ENCODE data around the gene SAP30. TPM values are rescaled to one million over a fixed set of nuclear protein-coding genes. Genes with fewer than 3 reads are reported as not detected.

SAP30 gene
- total and polyA plus RNA-seq, 2 donors from 2014 or later = 6.7 to 16.5 TPM

DNA sequence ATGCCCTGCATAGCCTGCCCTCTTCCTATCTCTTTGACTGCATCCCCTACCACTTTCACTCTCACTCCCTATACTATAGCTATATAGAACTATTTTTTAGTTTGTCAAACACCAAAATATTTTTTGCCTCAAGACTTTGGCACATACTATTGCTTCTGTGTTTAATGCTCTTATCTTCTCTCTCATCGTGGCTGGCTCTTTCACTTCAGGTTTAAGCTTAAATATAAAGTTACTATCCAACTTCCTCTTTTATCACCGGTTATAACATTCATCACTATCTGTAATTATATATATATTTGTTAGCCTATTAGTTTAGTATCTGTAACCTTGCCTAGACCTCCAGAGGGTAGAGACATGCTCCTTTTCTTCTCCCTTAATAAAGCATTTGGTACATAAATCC, 25.1 kb upstream of the SAP30 start:
- Histone ChIP-seq H3K9me3 (ENCODE audit: control insufficient read depth in 2 of 3, insufficient read depth in 1 of 3, low read length in 3 of 3) (no peaks in the 10 kb centered on the region), H3K36me3 (ENCODE audit: control insufficient read depth in 2 of 3, insufficient read depth in 3 of 3, low read length in 3 of 3) (no peaks in the 10 kb centered on the region), H3K27me3 (ENCODE audit: control insufficient read depth, insufficient read depth, low read length) (no peaks in the 10 kb centered on the region), H3K9ac (ENCODE audit: low read length in 3 of 3) (no peak overlapping the region), H3K27ac (ENCODE audit: low read depth in 2 of 2, low read length in 2 of 2) (no peak overlapping the region), H3K4me1 (ENCODE audit: control insufficient read depth in 2 of 3, insufficient read depth in 2 of 3, low read depth in 1 of 3, low read length in 3 of 3) (no peaks in the 10 kb centered on the region), H3K4me3 (ENCODE audit: low read length in 3 of 3) (no peak overlapping the region)
- no peak for DNase-seq
- FAIRE-seq = no peak
- intact Hi-C loops (cut with DNase I) = no loop called here
- no peak for TF ChIP-seq CTCF (IDR thresholded peaks at IDR 0.05; ENCODE audit: borderline replicate concordance, extremely low read depth, insufficient read depth)

DNA sequence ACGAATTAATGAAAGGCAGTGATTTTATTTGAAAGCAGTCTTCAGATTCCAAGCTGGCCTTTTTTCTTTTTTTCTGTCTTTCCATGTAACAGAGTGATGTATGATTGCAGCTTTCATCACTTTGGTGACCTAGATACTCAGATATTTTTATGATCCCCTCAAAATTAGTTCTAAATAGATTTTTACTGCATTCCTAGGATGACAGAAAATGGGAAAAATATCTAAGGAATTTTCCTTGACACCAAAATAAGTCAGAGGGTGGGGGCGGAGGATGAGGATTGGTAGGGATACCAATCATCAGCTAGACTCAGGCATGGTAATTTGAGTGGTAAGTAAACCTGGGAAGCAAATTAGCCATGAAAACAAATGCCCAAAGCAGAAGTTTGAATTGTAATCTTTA, 24.7 kb upstream of the SAP30 start:
- TF ChIP-seq CTCF (IDR thresholded peaks at IDR 0.05; ENCODE audit: borderline replicate concordance, extremely low read depth, insufficient read depth) = no peak
- no peak overlapping the region for H3K27ac ChIP-seq (ENCODE audit: low read depth in 2 of 2, low read length in 2 of 2)
- DNase-seq = no peak
- no peaks in the 10 kb centered on the region for H3K4me1 ChIP-seq (ENCODE audit: control insufficient read depth in 2 of 3, insufficient read depth in 2 of 3, low read depth in 1 of 3, low read length in 3 of 3)
- intact Hi-C loops (cut with DNase I) = no loop called here
- no peaks in the 10 kb centered on the region for H3K27me3 ChIP-seq (ENCODE audit: control insufficient read depth, insufficient read depth, low read length)
- H3K9me3 ChIP-seq (ENCODE audit: control insufficient read depth in 2 of 3, insufficient read depth in 1 of 3, low read length in 3 of 3) = no peaks in the 10 kb centered on the region
- no peak overlapping the region for H3K4me3 ChIP-seq (ENCODE audit: low read length in 3 of 3)
- FAIRE-seq = no peak
- no peak overlapping the region for H3K9ac ChIP-seq (ENCODE audit: low read length in 3 of 3)
- H3K36me3 ChIP-seq (ENCODE audit: control insufficient read depth in 2 of 3, insufficient read depth in 3 of 3, low read length in 3 of 3) = no peaks in the 10 kb centered on the region

GRCh38 chr4:173347467-173347866, 23.3 kb upstream of the SAP30 start:
- DNase-seq = no peak
- Histone ChIP-seq H3K9ac (ENCODE audit: low read length in 3 of 3) (no peak overlapping the region), H3K27ac (ENCODE audit: low read depth in 2 of 2, low read length in 2 of 2) (no peak overlapping the region), H3K27me3 (ENCODE audit: control insufficient read depth, insufficient read depth, low read length) (no peaks in the 10 kb centered on the region), H3K4me1 (ENCODE audit: control insufficient read depth in 2 of 3, insufficient read depth in 2 of 3, low read depth in 1 of 3, low read length in 3 of 3) (no peaks in the 10 kb centered on the region), H3K36me3 (ENCODE audit: control insufficient read depth in 2 of 3, insufficient read depth in 3 of 3, low read length in 3 of 3) (no peaks in the 10 kb centered on the region), H3K4me3 (ENCODE audit: low read length in 3 of 3) (no peak overlapping the region), H3K9me3 (ENCODE audit: control insufficient read depth in 2 of 3, insufficient read depth in 1 of 3, low read length in 3 of 3) (no peaks in the 10 kb centered on the region)
- intact Hi-C loops (cut with DNase I) = no loop called here
- FAIRE-seq = no peak
- no peak for TF ChIP-seq CTCF (IDR thresholded peaks at IDR 0.05; ENCODE audit: borderline replicate concordance, extremely low read depth, insufficient read depth)

DNA sequence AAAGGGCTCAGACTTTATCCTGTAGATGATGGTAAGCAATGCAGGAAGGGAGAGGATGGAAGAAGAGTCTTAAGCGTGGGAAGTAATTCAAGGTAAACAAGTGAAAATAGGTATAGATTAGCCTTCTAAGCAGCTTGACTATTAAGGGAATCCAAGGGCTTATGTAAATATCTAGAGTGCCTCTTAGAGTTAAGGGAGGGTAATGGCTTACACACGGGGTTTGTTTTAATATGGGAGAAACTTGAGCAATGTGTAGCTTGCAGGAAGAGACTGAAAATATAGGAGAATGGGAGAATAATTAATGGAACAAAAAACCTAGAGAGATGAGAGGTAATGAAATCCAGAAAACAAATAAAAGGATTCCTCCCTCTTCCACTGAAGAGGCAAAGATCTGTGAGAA, 12.8 kb upstream of the SAP30 start:
- H3K9me3 ChIP-seq (ENCODE audit: control insufficient read depth in 2 of 3, insufficient read depth in 1 of 3, low read length in 3 of 3) = no peaks in the 10 kb centered on the region
- intact Hi-C loops (cut with DNase I) = no loop called here
- no peak overlapping the region for H3K4me3 ChIP-seq (ENCODE audit: low read length in 3 of 3)
- H3K27me3 ChIP-seq (ENCODE audit: control insufficient read depth, insufficient read depth, low read length) = no peaks in the 10 kb centered on the region
- no peak overlapping the region for H3K27ac ChIP-seq (ENCODE audit: low read depth in 2 of 2, low read length in 2 of 2)
- no peak overlapping the region for H3K9ac ChIP-seq (ENCODE audit: low read length in 3 of 3)
- no peak for TF ChIP-seq CTCF (IDR thresholded peaks at IDR 0.05; ENCODE audit: borderline replicate concordance, extremely low read depth, insufficient read depth)
- FAIRE-seq (no peak), DNase-seq (no peak)
- no peaks in the 10 kb centered on the region for H3K36me3 ChIP-seq (ENCODE audit: control insufficient read depth in 2 of 3, insufficient read depth in 3 of 3, low read length in 3 of 3)
- no peaks in the 10 kb centered on the region for H3K4me1 ChIP-seq (ENCODE audit: control insufficient read depth in 2 of 3, insufficient read depth in 2 of 3, low read depth in 1 of 3, low read length in 3 of 3)
